ENCODE data around the gene CDKN3.

DNA sequence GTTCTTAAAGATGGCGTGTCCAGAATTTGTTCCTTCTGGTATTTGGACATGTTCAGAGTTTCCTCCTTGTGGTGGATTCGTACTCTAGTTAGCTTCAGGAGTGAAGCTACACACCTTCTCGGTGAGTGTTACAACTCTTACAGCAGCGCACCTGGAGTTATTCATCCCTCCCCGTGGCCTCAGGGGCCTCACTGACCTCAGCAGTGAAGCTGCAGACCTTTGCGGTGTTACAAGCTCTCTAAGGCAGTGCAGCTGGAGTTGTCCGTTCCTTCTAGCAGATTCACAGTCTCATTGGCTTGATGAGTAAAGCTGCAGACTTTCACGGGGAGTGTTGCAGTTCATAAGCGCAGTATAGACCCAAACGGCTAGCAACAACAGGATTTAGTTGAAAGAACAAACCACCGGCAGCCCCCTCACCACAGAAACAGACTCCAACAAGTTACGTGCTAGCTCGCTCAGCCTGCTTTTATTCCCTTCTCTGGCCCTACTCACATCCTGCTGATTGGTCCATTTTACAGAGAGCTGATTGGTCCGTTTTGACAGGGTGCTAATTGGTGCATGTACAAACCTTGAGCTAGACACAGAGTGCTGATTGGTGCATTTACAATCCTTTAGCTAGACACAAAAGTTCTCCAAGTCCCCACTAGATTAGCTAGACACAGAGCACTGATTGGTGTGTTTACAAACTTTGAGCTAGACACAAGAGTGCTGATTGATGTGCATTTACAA, 4.5 kb upstream of the CDKN3 start:
- TF ChIP-seq, protein P1, sequence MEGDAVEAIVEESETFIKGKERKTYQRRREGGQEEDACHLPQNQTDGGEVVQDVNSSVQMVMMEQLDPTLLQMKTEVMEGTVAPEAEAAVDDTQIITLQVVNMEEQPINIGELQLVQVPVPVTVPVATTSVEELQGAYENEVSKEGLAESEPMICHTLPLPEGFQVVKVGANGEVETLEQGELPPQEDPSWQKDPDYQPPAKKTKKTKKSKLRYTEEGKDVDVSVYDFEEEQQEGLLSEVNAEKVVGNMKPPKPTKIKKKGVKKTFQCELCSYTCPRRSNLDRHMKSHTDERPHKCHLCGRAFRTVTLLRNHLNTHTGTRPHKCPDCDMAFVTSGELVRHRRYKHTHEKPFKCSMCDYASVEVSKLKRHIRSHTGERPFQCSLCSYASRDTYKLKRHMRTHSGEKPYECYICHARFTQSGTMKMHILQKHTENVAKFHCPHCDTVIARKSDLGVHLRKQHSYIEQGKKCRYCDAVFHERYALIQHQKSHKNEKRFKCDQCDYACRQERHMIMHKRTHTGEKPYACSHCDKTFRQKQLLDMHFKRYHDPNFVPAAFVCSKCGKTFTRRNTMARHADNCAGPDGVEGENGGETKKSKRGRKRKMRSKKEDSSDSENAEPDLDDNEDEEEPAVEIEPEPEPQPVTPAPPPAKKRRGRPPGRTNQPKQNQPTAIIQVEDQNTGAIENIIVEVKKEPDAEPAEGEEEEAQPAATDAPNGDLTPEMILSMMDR (IDR thresholded peaks at IDR 0.05; ENCODE audit: borderline replicate concordance, extremely low read depth, low read length, poor library complexity, severe bottlenecking) = no peak
- TF ChIP-seq EZH2 (IDR thresholded peaks at IDR 0.05; ENCODE audit: borderline replicate concordance, low read depth, low read length, severe bottlenecking) = no peak

All from DND-41 (cell line).